SU-DHL-6 (cell line): ENCODE data around the gene HOXB1.

ENCODE experiments used
- H2AFZ ChIP-seq: fragments of 200-600 bp; sonication (generic); 2 replicates; pipeline ENCODE4 v1.6.1; 2014; ENCODE audit warnings: low read depth, mild to moderate bottlenecking, moderate library complexity, mixed read lengths, antibody characterized with exemption, low read length; ENCODE audit not compliant: severe bottlenecking
- H3F3A ChIP-seq: fragments of 200-600 bp; shearing (Covaris generic); 2 replicates; pipeline ENCODE4 v1.6.0; 2016; ENCODE audit warnings: antibody characterized with exemption, mild to moderate bottlenecking; ENCODE audit not compliant: insufficient read depth
- H3K27ac ChIP-seq: fragments of 200-600 bp; sonication (generic); 2 replicates; pipeline ENCODE4 v1.5.1; 2016; ENCODE audit warnings: low read depth, mild to moderate bottlenecking, low read length, moderate library complexity, mixed read lengths
- H3K27me3 ChIP-seq: fragments of 200-600 bp; sonication (generic), shearing (Covaris generic); 2 replicates; pipeline ENCODE4 v1.6.0; 2014; ENCODE audit warnings: mild to moderate bottlenecking, low read length
- H3K36me3 ChIP-seq: fragments of 200-600 bp; sonication (generic); 2 replicates; pipeline ENCODE4 v1.6.1; 2014; ENCODE audit warnings: mild to moderate bottlenecking, low read length, mixed read lengths
- H3K4me2 ChIP-seq: fragments of 300-600, 200-600 bp; shearing (Covaris generic), sonication (generic); 2 replicates; pipeline ENCODE4 v1.6.0; 2014; ENCODE audit warnings: low read length, low read depth, mild to moderate bottlenecking; ENCODE audit not compliant: poor library complexity, severe bottlenecking
- H3K4me3 ChIP-seq: fragments of 200-600 bp; sonication (generic); 2 replicates; pipeline ENCODE4 v1.5.1; 2014; ENCODE audit warnings: antibody characterized with exemption, low read length, mild to moderate bottlenecking, mixed read lengths; ENCODE audit not compliant: insufficient read depth, poor library complexity, severe bottlenecking
- H3K79me2 ChIP-seq: fragments of 200-600 bp; sonication (generic); 2 replicates; pipeline ENCODE4 v1.6.1; 2014; ENCODE audit warnings: mild to moderate bottlenecking, low read length, moderate library complexity; ENCODE audit not compliant: insufficient read depth
- H3K9ac ChIP-seq: fragments of 200-600 bp; sonication (generic); 2 replicates; pipeline ENCODE4 v1.7.0; 2014; ENCODE audit warnings: mild to moderate bottlenecking, low read length
- H3K9me2 ChIP-seq: fragments of 200-600 bp; sonication (generic); replicated peaks from 2 replicates; pipeline ENCODE4 v1.6.1; 2014; ENCODE audit warnings: low read length; ENCODE audit not compliant: insufficient read depth
- H3K9me3 ChIP-seq: fragments of 200-600 bp; sonication (generic); 2 replicates; pipeline ENCODE4 v1.6.1; 2014; ENCODE audit warnings: low read length, mixed read lengths; ENCODE audit not compliant: insufficient read depth
- H4K20me1 ChIP-seq: fragments of 200-600 bp; sonication (generic); 2 replicates; pipeline ENCODE4 v1.6.1; 2014; ENCODE audit warnings: low read depth, mild to moderate bottlenecking, antibody characterized with exemption, low read length, moderate library complexity, mixed read lengths
- EZH2phosphoT487 ChIP-seq: fragments of 200-600 bp; sonication (generic), shearing (Covaris generic); conservative IDR thresholded peaks from 2 replicates; pipeline ENCODE4 v1.6.1; 2018; ENCODE audit warnings: mild to moderate bottlenecking, antibody characterized with exemption, low read length, moderate library complexity, mixed read lengths
- TF ChIP-seq, protein P1 (sequence below): fragments of 200-600 bp; sonication (generic); IDR thresholded peaks from one replicate; pipeline ENCODE4 v1.5.1; 2017; ENCODE audit warnings: antibody characterized with exemption, mild to moderate bottlenecking, low read length, moderate library complexity; ENCODE audit not compliant: insufficient read depth, poor library complexity, severe bottlenecking

Gene HOXB1

DNA sequence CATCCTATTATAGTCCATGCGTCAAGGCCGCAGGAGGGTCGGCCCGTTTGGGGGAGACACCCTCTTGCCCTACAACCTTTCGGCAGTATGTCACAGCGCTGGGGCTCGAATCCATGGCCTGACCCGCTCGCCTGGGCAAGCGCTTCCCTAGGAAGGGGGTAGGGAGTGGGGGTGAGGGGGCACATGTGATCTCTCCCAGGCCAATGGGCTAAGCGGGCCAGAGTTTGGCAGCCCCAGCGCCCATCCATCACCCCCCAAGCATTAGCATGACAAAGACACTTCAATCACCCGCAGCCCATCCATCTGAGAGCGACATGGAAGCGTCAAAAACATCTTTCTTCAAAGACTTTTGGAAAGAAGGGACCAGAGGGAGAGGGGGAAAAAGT is at the start of gene HOXB1:
TSS of gene HOXB1 (minus strand) at position 125 of the 386 bp plus-strand sequence. CDS start at position 18, 107 bp downstream.
- no peaks in the 10 kb centered on the region for H3K79me2 ChIP-seq
- no peaks in the 10 kb centered on the region for H3K27me3 ChIP-seq
- H3K4me3 ChIP-seq = no peak within 1 kb of the TSS

DNA sequence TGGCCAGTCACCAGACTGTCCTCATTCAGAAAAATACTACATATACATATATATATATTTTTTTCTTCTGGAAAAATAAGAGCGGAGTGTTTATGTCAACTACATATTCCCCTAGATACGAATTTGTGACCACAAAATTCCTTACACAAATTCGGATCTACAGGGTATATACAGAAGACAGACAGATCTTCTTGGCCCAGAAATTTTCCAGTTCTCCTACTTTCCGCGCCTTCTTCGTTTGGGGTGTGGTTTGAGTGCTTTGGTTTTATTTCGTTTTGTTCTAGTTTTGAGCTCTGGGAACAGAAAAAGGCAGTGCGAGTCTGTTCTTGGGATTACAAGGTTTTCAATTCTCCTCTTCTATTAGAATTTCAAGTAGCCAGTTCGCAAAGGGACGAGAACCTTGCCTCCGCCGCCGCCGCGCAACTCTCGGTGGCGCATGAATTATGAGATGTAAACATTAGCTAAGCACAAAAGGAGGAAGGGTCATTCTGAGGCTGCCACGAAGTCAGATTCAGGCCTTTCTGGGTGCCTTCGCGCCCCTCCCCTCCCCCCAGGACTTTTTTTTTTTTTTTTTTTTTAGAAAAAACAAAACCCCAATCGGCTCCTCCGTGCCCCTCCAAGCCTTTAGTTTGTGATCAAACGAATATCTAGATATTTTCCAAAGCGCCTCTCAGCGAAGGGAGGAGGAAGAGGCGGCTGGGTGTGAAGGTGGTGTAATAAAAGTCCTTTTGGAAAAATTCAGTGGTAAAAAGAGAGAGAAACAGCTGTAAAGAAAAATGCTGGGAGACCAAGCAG is 49.1 kb upstream of the HOXB1 start:
- no peak overlapping the region for H3K4me2 ChIP-seq
- no peaks in the 10 kb centered on the region for H3K9me3 ChIP-seq
- H2AFZ ChIP-seq = no peak overlapping the region
- no peak for TF ChIP-seq EZH2phosphoT487
- TF ChIP-seq, protein P1, sequence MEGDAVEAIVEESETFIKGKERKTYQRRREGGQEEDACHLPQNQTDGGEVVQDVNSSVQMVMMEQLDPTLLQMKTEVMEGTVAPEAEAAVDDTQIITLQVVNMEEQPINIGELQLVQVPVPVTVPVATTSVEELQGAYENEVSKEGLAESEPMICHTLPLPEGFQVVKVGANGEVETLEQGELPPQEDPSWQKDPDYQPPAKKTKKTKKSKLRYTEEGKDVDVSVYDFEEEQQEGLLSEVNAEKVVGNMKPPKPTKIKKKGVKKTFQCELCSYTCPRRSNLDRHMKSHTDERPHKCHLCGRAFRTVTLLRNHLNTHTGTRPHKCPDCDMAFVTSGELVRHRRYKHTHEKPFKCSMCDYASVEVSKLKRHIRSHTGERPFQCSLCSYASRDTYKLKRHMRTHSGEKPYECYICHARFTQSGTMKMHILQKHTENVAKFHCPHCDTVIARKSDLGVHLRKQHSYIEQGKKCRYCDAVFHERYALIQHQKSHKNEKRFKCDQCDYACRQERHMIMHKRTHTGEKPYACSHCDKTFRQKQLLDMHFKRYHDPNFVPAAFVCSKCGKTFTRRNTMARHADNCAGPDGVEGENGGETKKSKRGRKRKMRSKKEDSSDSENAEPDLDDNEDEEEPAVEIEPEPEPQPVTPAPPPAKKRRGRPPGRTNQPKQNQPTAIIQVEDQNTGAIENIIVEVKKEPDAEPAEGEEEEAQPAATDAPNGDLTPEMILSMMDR = no peak
- no peaks in the 10 kb centered on the region for H3K79me2 ChIP-seq
- no peaks in the 10 kb centered on the region for H3K9me2 ChIP-seq
- H3K27ac ChIP-seq = no peak overlapping the region
- no peaks in the 10 kb centered on the region for H4K20me1 ChIP-seq
- no peak overlapping the region for H3K4me3 ChIP-seq
- no peak overlapping the region for H3K9ac ChIP-seq
- no peaks in the 10 kb centered on the region for H3K36me3 ChIP-seq
- no peaks in the 10 kb centered on the region for H3K27me3 ChIP-seq
- H3F3A ChIP-seq = no peaks in the 10 kb centered on the region

More for the DNA sequence above, at the start of gene HOXB1:
- no peaks in the 10 kb centered on the region for H4K20me1 ChIP-seq
- no peaks in the 10 kb centered on the region for H3K9me3 ChIP-seq
- H3K4me2 ChIP-seq = no peak within 1 kb of the TSS
- H3K9ac ChIP-seq = no peak within 1 kb of the TSS
- no peak within 1 kb of the TSS for H2AFZ ChIP-seq
- H3K36me3 ChIP-seq = no peaks in the 10 kb centered on the region
- no peak within 1 kb of the TSS for H3K27ac ChIP-seq
- TF ChIP-seq, protein P1 = no peak
- TF ChIP-seq EZH2phosphoT487 = no peak
- no peaks in the 10 kb centered on the region for H3K9me2 ChIP-seq
- no peaks in the 10 kb centered on the region for H3F3A ChIP-seq

DNA sequence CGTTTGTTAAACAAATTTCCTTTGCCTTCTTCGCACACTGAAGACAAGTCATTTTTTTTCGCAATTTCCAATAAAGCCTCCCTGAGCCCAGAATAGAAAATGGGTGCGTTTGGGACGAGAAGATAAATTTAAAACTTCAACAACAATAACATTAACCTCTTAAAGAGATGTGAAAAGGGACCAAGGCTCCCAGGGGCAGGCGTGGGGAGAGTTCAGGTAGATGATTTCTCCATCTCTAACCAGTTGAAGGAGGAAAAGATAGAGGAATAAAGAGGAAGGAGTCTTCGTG is 48.6 kb upstream of the HOXB1 start:
- no peak overlapping the region for H3K27ac ChIP-seq
- no peaks in the 10 kb centered on the region for H3F3A ChIP-seq
- H3K9ac ChIP-seq = no peak overlapping the region
- no peak overlapping the region for H3K4me3 ChIP-seq
- no peaks in the 10 kb centered on the region for H3K79me2 ChIP-seq
- H2AFZ ChIP-seq = no peak overlapping the region
- TF ChIP-seq, protein P1 = no peak
- TF ChIP-seq EZH2phosphoT487 = no peak
- H3K9me2 ChIP-seq = no peaks in the 10 kb centered on the region
- H4K20me1 ChIP-seq = no peaks in the 10 kb centered on the region
- H3K4me2 ChIP-seq = no peak overlapping the region
- H3K27me3 ChIP-seq = no peaks in the 10 kb centered on the region
- H3K9me3 ChIP-seq = no peaks in the 10 kb centered on the region
- no peaks in the 10 kb centered on the region for H3K36me3 ChIP-seq
